ENCODE measurements around the gene ASPRV1.

- TF ChIP-seq GABPA (IDR thresholded peaks at IDR 0.05; ENCODE audit: low read depth) (no peak), CTCF (IDR thresholded peaks at IDR 0.05 in 2 of 3, conservative IDR thresholded peaks at IDR 0.05 in 1 of 3; ENCODE audit: control insufficient read depth in 2 of 3, extremely low read depth in 1 of 3, insufficient read depth in 1 of 3, low read depth in 3 of 3, low read length in 3 of 3) (no peak), HDGF (IDR thresholded peaks at IDR 0.05) (no peak), E4F1 (IDR thresholded peaks at IDR 0.05; ENCODE audit: borderline replicate concordance, partially characterized antibody) (no peak)
Observed at GRCh38 chr2:69936906-69937305, 24.5 kb downstream of the ASPRV1 start.
